CD4-positive, alpha-beta memory T cell (primary cell): Measurements from ENCODE around the gene MLXIP. TPM values are rescaled to one million over a fixed set of nuclear protein-coding genes. Genes with fewer than 3 reads are reported as not detected.
"Not testable (repeated sequence)": the region's sequence is repeated elsewhere in the genome, so short reads cannot be mapped to it uniquely, and the experiment has no call there.

ENCODE experiments used
- CTCF ChIA-PET: fragments of 350-600 bp; sonication (Branson Sonifier 250); formaldehyde crosslinking; loops from one replicate; lab custom pipeline; 2021; ENCODE audit warnings: inconsistent platforms; ENCODE audit not compliant: partially characterized antibody; lab: Charles Lee
- POLR2A ChIA-PET: fragments of 350-600 bp; sonication (Branson Sonifier 250); formaldehyde crosslinking; loops from one replicate; lab custom pipeline; 2021; ENCODE audit not compliant: partially characterized antibody; lab: Charles Lee
- DNase-seq, 5 donors: peaks; one replicate each; pipeline versions ENCODE4 v3.0.0 to v3.0.0-alpha.2; 2020 to 2022; ENCODE audit warnings: mixed read lengths in 1 of 5
- H3K27ac ChIP-seq: one replicate; pipeline ENCODE4 v1.7.0; 2013; ENCODE audit warnings: low read depth, low read length
- H3K27me3 ChIP-seq: 2 replicates; pipeline ENCODE4 v1.7.0; 2013; ENCODE audit warnings: mild to moderate bottlenecking, low read length, moderate library complexity; ENCODE audit not compliant: insufficient read depth
- H3K36me3 ChIP-seq: 2 replicates; pipeline ENCODE4 v1.7.0; 2013; ENCODE audit warnings: mild to moderate bottlenecking, low read length, moderate library complexity; ENCODE audit not compliant: insufficient read depth
- H3K4me1 ChIP-seq: 2 replicates; pipeline ENCODE4 v1.7.0; 2013; ENCODE audit warnings: mild to moderate bottlenecking, low read length, moderate library complexity; ENCODE audit not compliant: insufficient read depth
- H3K4me3 ChIP-seq, 2 donors: one replicate each; pipeline ENCODE4 v1.7.0; 2013; ENCODE audit warnings: low read length in 2 of 2, mild to moderate bottlenecking in 1 of 2
- H3K9me3 ChIP-seq, 2 donors: one replicate each; pipeline ENCODE4 v1.7.0; 2013; ENCODE audit warnings: low read length in 2 of 2, control low read depth in 1 of 2; ENCODE audit not compliant: control insufficient read depth in 1 of 2
- H3K27ac Mint-ChIP-seq, 7 donors: one replicate each; pipeline ENCODE4 v1.8.0; 2020 to 2021; ENCODE audit warnings: mixed read lengths in 7 of 7, mild to moderate bottlenecking in 6 of 7, inconsistent platforms in 3 of 7, moderate library complexity in 3 of 7
- H3K27me3 Mint-ChIP-seq, 2 donors: one replicate each; pipeline ENCODE4 v1.8.0; 2020 to 2021; ENCODE audit warnings: mixed read lengths in 2 of 2
- H3K36me3 Mint-ChIP-seq, 2 donors: one replicate each; pipeline ENCODE4 v1.8.0; 2020 to 2021; ENCODE audit warnings: mixed read lengths in 2 of 2, inconsistent platforms in 1 of 2, mild to moderate bottlenecking in 1 of 2
- H3K4me1 Mint-ChIP-seq, 4 donors: one replicate each; pipeline ENCODE4 v1.8.0; 2020 to 2021; ENCODE audit warnings: mixed read lengths in 4 of 4, mild to moderate bottlenecking in 1 of 4
- H3K4me3 Mint-ChIP-seq, 8 donors: one replicate each; pipeline ENCODE4 v1.8.0; 2020 to 2021; ENCODE audit warnings: mixed read lengths in 8 of 8, mild to moderate bottlenecking in 7 of 8, moderate library complexity in 6 of 8, inconsistent platforms in 3 of 8
- H3K9me3 Mint-ChIP-seq, 8 donors: one replicate each; pipeline ENCODE4 v1.8.0; 2020 to 2021; ENCODE audit warnings: mixed read lengths in 8 of 8, mild to moderate bottlenecking in 5 of 8, inconsistent platforms in 3 of 8, moderate library complexity in 1 of 8
- intact Hi-C: fragments of 100-400 bp; cut with micrococcal nuclease; formaldehyde crosslinking; loops from one replicate; pipeline ENCODE4 v1.15.1; 2023
- polyA plus RNA-seq, 2 donors: library from polyadenylated mRNA; unstranded; fragments of 300-500 nt; fragmentation: Illumina TruSeq; gene quantifications; one replicate each; pipeline ENCODE4 v1.2.3, GENCODE V29; 2021
- total RNA-seq, 2 experiments: library from RNA; stranded (reverse); gene quantifications; one replicate each; pipeline ENCODE4 v1.2.3, GENCODE V29; 2021

The MLXIP gene
- total and polyA plus RNA-seq, 4 experiments from 2014 or later: 2.7 to 88.1 (median 51.7) TPM

DNA sequence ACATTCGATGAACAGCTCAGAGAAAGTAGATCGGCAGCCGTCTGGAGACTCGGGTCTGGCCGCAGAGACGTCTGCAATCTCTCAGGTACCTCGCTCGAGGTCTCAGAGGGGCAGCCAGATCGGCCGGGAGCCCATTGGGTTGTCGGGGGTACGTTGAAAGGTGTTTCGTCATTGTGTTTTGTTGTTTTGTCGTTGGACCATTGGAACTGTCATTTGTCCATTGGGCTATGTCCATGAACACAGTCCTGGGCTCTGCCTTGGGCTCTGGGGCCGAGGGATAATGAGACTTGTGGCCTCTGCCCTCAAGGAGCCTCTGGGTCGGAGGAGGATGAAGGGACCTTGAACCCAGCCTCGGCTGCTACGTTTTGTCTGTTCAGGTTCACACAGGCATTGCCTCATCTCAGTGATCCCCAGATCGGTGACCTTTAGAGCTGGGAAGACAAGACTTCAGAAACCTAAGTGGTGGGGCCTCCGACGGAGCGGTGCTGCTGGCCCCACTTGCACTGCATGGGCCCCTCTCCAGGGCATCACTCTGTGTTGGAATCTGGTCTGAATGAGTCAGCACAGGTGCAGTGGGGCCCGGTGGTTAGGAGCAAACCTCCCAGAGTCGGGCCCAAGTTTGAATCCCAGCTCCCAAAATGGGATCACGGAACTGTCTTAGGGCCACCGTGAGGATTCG is 23.6 kb upstream of the MLXIP start:
- Mint-ChIP-seq H3K27ac (peak overlapping the region in 1 of 7 donors; percentile 38), H3K36me3 (no peaks in the 10 kb centered on the region), H3K4me3 (no peak overlapping the region), H3K4me1 (peaks cover 0 to 7% (median 5%) of the 10 kb centered on the region in 4 donors), H3K27me3 (no peaks in the 10 kb centered on the region), H3K9me3 (no peaks in the 10 kb centered on the region)
- no peak overlapping the region for H3K27ac ChIP-seq
- H3K27me3 ChIP-seq: no peaks in the 10 kb centered on the region
- POLR2A ChIA-PET: interaction anchor here (1.2 to 1.6 kb wide), 4 partner anchors 24 to 71 kb away, joined by 3 to 13 read pairs (median 6); partner anchors contain the start of gene MLXIP
- CTCF ChIA-PET: interaction anchor here (0.7 to 8.2 kb wide), 33 partner anchors 9 to 301 kb away, joined by 3 to 186 read pairs (median 5); partner anchors contain the start of genes CFAP251 and MLXIP
- H3K4me3 ChIP-seq: no peak overlapping the region
- H3K9me3 ChIP-seq: no peaks in the 10 kb centered on the region
- peaks cover 4% of the 10 kb centered on the region for H3K4me1 ChIP-seq
- intact Hi-C loops: loop anchor here (1.0 kb wide), 5 partner anchors 26 to 301 kb away; partner anchors contain the start of gene VPS33A
- DNase-seq: no peak
- no peaks in the 10 kb centered on the region for H3K36me3 ChIP-seq

DNA sequence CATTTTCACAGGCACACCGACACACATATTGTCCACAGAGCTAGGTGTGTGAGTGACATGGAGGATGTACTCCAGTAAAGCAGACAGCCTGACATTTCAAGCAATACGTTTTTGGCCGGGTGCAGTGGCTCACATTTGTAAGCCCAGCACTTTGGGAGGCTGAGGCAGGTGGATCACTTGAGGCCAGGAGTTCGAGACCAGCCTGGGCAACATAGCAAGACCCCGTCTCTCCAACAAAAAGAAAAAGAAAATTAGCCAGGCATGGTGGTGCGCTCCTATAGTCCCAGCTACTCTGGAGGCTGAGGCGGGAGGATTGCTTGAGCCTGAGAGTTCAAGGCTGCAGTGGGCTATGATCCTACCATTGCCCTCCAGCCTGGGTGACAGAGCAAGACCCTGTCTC is 22.1 kb upstream of the MLXIP start:
- H3K27me3 ChIP-seq, H3K36me3 Mint-ChIP-seq, DNase-seq, H3K27ac ChIP-seq, H3K4me1 ChIP-seq, H3K4me1 Mint-ChIP-seq, H3K27ac Mint-ChIP-seq, H3K4me3 ChIP-seq, H3K27me3 Mint-ChIP-seq, H3K9me3 Mint-ChIP-seq, intact Hi-C loops, H3K4me3 Mint-ChIP-seq, H3K36me3 ChIP-seq, H3K9me3 ChIP-seq: not testable (repeated sequence)
- CTCF ChIA-PET: interaction anchor here (0.6 to 8.2 kb wide), 6 partner anchors 10 to 855 kb away, joined by 3 to 186 read pairs (median 5); partner anchors contain the start of gene MLXIP
- POLR2A ChIA-PET: interaction anchor here (0.6 kb wide), 1 partner anchor 1601 kb away, joined by 3 read pairs; no protein-coding TSS in a partner anchor

DNA sequence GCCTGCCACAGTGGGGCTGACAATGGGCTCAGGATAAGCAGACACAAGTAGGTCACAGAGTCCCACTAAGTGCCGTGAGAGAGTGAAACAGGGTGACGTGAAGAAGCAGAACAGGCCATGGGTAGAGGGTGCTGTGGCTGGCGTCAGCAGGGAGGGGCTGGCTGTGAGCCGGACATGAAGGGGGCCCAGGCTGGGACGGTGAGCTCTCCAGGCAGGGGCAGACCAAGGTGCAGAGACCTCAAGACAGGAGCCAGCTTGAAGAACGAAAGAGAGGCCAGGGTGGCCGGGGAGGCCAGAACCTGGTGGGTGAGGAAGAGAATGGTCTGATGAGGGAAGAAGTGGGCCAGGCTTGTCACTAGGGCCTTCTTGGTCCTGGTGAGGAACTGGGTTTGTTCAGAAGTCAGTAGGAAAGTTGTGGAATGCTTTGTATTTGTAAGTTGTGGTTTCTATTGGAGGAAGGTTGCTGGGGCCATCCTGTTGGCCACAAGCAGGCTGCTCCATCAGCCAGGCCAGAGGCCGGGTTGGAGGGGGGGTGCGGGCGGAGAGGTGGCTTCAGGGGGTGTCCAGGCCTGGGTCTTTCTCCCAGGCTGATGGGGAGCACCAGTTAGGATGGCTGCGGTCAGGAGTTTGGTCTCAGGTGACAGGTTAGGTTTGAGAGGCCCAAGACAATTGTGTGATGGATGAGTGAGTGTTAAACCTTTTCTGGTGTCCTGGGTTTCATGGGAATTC is 21.4 kb upstream of the MLXIP start:
- H3K36me3 ChIP-seq: no peaks in the 10 kb centered on the region
- no peak for DNase-seq
- peaks cover 0 to 7% (median 5%) of the 10 kb centered on the region in 4 donors for H3K4me1 Mint-ChIP-seq
- no peaks in the 10 kb centered on the region for H3K9me3 Mint-ChIP-seq
- peak overlapping the region in 2 of 7 donors; percentile 12 to 68 for H3K27ac Mint-ChIP-seq
- no peak overlapping the region for H3K4me3 Mint-ChIP-seq
- ChIA-PET POLR2A (interaction anchor here (0.6 kb wide), 1 partner anchor 1602 kb away, joined by 3 read pairs; no protein-coding TSS in a partner anchor), CTCF (interaction anchor here (1.0 to 8.2 kb wide), 2 partner anchors 9 to 63 kb away, joined by 3 to 186 read pairs; no protein-coding TSS in a partner anchor)
- H3K36me3 Mint-ChIP-seq: no peaks in the 10 kb centered on the region
- H3K4me3 ChIP-seq: no peak overlapping the region
- intact Hi-C loops: no loop called here
- peaks cover 4% of the 10 kb centered on the region for H3K4me1 ChIP-seq
- no peaks in the 10 kb centered on the region for H3K9me3 ChIP-seq
- no peak overlapping the region for H3K27ac ChIP-seq
- no peaks in the 10 kb centered on the region for H3K27me3 Mint-ChIP-seq
- no peaks in the 10 kb centered on the region for H3K27me3 ChIP-seq

DNA sequence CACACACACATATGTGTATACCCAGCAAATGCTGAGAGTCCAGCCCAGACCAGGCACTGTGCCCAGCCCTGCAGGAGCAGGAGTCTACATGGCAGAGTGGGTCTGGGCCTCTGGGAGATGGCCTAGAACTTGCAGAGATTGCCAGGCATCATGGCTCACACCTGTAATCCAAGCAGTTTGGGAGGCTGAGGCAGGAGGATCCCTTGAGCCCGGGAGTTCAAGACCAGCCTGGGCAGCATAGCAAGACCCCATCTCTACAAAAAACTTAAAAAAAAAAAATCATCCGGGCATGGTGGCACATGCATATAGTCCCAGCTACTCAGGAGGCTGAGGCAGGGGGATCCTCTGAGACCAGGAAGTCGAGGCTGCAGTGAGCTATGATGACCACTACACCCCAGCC is 20.8 kb upstream of the MLXIP start:
- POLR2A ChIA-PET: no interaction called here
- Mint-ChIP-seq H3K27me3 (no peaks in the 10 kb centered on the region), H3K36me3 (no peaks in the 10 kb centered on the region), H3K4me1 (peaks cover 0 to 7% (median 5%) of the 10 kb centered on the region in 4 donors), H3K27ac (no peak overlapping the region), H3K9me3 (no peaks in the 10 kb centered on the region), H3K4me3 (no peak overlapping the region)
- CTCF ChIA-PET: interaction anchor here (8.2 kb wide), 1 partner anchor 63 kb away, joined by 186 read pairs; no protein-coding TSS in a partner anchor
- H3K4me3 ChIP-seq: no peak overlapping the region
- DNase-seq: no peak
- H3K9me3 ChIP-seq: no peaks in the 10 kb centered on the region
- intact Hi-C loops: no loop called here
- no peak overlapping the region for H3K27ac ChIP-seq
- H3K36me3 ChIP-seq: no peaks in the 10 kb centered on the region
- no peaks in the 10 kb centered on the region for H3K27me3 ChIP-seq
- H3K4me1 ChIP-seq: peaks cover 4% of the 10 kb centered on the region

DNA sequence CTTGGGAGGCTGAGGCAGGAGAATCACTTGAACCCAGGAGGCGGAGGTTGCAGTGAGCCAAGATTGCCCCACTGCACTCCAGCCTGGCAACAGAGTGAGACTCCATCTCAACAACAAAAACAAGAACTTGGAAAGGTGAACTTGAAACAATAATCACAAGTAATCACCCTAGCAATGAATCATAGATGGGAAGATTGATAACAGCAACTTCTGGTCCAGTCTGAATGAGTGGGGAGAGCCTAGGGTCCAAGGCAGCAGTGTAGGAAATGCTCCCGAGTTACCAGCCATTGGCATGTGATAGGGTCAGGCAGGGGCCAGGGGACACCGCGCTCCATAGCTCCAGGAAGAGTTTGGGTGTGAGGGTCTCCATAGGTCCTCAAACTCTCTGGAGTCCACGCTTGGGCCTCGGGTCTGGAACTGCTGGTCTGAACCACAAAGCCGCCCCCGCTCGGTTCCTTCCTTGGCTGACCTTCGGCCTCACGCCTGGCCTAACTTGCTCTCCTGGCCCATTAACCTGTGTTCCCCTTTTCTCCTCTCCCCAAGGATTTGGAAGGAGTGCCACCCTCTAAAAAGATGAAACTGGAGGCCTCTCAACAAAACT is 19.9 kb upstream of the MLXIP start:
- no peak for DNase-seq
- Histone ChIP-seq H3K27ac (no peak overlapping the region), H3K27me3 (no peaks in the 10 kb centered on the region), H3K4me1 (peaks cover 4% of the 10 kb centered on the region), H3K36me3 (no peaks in the 10 kb centered on the region), H3K9me3 (no peaks in the 10 kb centered on the region), H3K4me3 (no peak overlapping the region)
- Mint-ChIP-seq H3K27ac (peak overlapping the region in 1 of 7 donors; percentile 42), H3K4me3 (no peak overlapping the region), H3K9me3 (no peaks in the 10 kb centered on the region), H3K36me3 (no peaks in the 10 kb centered on the region), H3K4me1 (peaks cover 4 to 7% (median 6%) of the 10 kb centered on the region in 4 donors), H3K27me3 (no peaks in the 10 kb centered on the region)
- ChIA-PET CTCF (interaction anchor here (8.2 kb wide), 1 partner anchor 62 kb away, joined by 186 read pairs; no protein-coding TSS in a partner anchor), POLR2A (no interaction called here)
- intact Hi-C loops: no loop called here

DNA sequence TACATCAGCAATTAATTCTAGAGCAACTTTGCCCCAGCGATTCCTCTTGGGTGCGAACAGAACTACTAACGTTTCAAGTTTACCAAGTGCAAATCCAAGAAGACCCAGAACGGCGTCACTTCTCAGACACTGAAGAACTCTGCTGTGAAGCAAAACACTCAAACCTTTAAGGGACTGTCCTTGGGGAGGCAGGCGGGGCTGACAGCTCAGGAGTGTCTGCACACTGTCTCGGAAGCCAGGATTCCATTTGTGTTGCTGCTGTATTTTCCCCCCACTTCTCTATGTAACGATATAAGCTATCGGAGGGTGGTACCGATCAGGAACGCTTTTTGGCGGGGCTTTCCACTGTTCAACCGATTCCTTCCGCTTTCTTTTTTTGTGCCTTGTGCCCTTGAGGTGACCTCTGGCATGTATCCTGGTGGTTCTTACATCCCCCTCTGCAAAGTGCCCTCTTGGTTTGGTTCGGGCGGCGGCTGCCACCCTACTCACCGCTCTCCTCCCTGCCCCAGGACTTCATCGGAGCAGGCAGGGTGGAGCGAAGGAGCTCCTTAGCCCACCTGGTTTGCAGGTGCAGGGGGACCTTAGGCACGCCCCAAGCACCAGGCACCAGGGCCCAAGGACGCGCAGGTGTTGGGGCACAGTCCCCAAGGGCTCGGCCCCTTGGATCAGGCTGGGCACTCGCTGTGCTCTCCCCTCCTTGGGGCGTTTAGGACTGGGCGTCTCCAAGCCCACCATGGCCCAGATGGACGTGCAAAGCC is 19.2 kb upstream of the MLXIP start:
- Histone ChIP-seq H3K4me1 (peaks cover 4% of the 10 kb centered on the region), H3K9me3 (no peaks in the 10 kb centered on the region), H3K36me3 (no peaks in the 10 kb centered on the region), H3K4me3 (no peak overlapping the region), H3K27ac (no peak overlapping the region), H3K27me3 (no peaks in the 10 kb centered on the region)
- Mint-ChIP-seq H3K27me3 (no peaks in the 10 kb centered on the region), H3K4me1 (peaks cover 2 to 6% (median 4%) of the 10 kb centered on the region in 4 donors), H3K27ac (no peak overlapping the region), H3K36me3 (no peaks in the 10 kb centered on the region), H3K4me3 (no peak overlapping the region), H3K9me3 (no peaks in the 10 kb centered on the region)
- POLR2A ChIA-PET: interaction anchor here (0.8 kb wide), 1 partner anchor 19 kb away, joined by 3 read pairs; the partner anchor contains the start of gene MLXIP
- intact Hi-C loops: no loop called here
- no peak for DNase-seq
- CTCF ChIA-PET: interaction anchor here (1.3 to 8.2 kb wide), 2 partner anchors 22 to 61 kb away, joined by 4 to 186 read pairs; no protein-coding TSS in a partner anchor
